ENCODE data around the gene EBNA1BP2. TPM values are rescaled to one million over a fixed set of nuclear protein-coding genes. Genes with fewer than 3 reads are reported as not detected.
A peak's percentile ranks its signal among the peaks of the same experiment; 100 is the strongest.
"Not testable (repeated sequence)": the region's sequence is repeated elsewhere in the genome, so short reads cannot be mapped to it uniquely, and the experiment has no call there.

Gene EBNA1BP2
- total RNA-seq, 1 donor from 2014 or later = 28.9 TPM

DNA sequence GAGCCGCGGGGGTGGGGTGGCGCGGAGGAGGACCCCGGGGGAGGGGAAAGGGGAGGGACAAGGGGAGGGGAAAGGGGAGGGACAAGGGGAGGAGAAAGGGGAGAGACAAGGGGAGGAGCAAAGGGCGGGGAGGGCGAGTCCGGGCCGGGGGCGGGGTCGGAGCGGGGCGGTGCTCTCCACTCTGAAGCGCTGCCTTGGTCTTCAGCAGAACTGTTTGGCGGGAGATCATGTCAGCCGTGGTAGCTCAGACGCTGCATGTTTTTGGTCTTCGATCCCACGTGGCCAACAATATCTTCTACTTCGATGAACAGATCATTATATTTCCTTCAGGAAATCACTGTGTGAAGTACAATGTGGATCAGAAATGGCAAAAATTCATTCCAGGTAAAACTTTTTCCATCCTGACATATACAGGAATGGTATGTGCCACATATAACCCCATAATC is 460 bp upstream of the EBNA1BP2 start:
- peak; percentile 95 for DNase-seq

DNA sequence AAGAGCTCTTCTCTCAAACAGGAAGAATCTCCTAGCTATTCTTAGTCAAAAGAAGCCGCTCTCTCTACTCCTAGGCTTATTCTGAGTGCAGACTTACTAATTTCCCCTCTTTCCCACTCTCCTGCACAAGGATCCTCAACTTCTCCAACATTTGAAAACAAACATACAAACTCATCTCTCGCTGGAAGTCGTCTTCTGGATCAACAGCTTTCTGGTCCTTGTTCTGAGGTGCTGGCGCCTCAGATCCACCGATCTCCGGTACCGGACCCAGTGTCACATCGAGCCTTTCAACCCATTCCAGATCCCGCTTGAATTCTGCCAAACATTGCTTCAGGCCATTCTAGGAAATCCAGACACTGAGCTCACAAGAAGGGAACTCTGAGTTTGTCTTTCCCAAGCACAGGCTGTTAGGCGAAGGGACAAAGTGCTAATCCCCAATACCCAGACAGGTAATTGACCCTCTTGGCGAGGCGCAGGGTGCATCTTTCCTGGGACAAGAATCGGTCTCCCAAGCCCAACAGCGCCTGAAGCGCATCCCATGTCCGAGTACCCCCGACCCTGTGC is 696 bp downstream of the EBNA1BP2 start:
- DNase-seq = no peak

DNA sequence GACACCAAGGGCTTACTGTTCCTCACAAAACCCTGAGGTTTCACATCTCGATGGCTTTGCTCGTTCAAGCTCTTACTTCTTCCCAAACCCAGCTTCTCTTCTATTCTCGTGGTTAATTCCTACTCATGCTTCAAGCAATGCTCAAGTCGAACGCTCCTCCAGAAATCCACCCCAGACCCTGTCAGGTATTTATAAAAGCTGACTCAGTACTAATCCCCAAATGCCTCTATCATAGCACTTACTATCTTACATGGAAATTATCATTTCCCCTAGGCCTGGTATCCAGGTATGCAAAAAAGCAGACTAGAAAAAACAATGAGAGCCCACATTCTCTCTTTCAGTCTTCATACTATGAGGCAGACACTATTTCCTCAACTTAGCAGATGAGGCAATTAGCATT is 6.3 kb downstream of the EBNA1BP2 start:
- DNase-seq = no peak

DNA sequence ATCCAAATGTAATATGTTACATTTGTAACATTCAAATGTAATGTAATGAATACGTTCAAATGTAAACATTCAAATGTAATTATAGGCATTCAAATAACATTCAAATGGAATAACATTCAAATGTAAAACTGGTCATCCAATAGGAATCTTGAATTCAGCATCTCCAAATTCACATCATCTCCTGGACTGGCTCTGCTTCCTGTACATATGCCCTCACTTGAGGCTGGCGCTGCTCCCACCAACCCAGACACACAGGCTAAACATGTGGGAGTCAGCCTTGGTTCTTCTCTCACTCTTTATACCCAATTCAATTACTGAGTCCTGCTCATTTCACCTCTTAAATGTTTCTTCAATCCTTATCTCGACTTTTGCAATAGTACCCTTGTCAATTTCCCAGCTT is 6.9 kb downstream of the EBNA1BP2 start:
- DNase-seq = no peak

DNA sequence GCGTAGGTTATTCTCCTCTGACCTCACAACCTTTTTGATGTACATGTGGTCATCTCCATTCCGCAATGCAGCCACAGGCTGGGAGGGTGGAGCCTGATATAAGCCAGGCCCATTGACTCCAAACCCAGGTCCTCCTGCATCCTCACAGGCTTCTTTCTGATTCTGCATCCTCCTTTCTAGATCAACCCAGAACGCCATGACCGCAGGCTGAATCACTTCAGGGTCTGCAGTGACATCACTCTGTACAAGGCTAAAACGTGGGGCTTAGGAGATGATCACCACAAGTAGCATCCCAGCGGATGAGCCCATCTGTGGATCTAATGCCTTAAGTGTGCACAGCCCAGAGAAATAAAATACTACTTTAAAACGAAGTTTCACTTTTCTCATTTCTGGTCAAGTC is 16.1 kb downstream of the EBNA1BP2 start:
- DNase-seq = no peak

DNA sequence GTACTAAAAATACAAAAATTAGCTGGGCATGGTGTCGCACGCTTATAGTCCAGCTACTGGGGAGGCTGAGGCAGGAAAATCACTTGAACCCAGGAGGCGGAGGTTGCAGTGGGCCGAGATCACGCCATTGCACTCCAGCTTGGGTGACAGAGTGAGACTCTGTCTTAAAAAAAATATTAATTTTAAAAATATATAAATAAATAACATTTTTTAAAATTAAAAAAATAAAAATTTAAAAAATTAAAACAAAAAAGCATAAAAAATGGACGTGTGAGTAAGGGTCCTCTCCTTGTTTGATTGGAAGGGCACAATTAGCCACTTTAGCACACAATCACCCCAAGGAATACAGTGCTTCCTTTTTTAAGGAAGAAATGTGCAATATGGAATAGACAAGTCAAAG is 18.6 kb downstream of the EBNA1BP2 start:
- DNase-seq = no peak

DNA sequence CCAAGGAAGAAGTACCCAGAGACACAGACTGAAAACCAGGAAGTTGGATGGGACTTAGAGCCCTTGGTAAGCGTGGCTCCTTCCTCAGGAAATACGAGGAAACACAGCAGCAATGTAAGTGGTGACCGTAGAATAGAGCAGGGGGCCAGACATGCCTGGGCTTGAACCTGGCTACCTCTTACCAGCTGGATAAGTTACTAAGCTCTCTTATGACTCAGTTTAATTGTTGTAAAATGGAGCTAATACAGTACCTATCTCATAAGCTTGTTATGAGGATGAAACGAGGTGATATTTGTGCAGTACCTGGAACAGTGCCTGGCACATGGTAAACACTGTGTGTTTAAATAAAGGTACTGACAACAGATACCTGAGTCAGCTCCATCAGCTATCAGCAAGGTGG is 19.2 kb downstream of the EBNA1BP2 start:
- no peak for DNase-seq

DNA sequence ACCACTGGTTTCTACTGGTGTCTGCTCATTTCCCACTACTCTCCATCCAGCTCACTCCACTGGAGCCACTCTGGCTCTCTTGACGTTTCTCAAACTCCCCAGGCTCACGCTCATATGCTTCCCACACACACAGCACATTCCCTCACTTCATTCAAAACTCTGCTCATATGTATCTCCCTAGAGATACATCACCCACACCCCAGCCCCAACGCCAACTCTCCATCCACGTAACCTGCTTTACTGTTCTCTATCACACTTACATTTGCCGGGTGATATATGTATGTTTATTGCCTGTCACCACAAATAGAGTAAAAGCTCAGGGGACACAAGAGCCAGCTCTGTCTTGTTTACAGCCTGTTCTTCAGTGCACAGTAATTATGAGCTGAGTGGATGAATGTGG is 22.2 kb downstream of the EBNA1BP2 start:
- DNase-seq = no peak

DNA sequence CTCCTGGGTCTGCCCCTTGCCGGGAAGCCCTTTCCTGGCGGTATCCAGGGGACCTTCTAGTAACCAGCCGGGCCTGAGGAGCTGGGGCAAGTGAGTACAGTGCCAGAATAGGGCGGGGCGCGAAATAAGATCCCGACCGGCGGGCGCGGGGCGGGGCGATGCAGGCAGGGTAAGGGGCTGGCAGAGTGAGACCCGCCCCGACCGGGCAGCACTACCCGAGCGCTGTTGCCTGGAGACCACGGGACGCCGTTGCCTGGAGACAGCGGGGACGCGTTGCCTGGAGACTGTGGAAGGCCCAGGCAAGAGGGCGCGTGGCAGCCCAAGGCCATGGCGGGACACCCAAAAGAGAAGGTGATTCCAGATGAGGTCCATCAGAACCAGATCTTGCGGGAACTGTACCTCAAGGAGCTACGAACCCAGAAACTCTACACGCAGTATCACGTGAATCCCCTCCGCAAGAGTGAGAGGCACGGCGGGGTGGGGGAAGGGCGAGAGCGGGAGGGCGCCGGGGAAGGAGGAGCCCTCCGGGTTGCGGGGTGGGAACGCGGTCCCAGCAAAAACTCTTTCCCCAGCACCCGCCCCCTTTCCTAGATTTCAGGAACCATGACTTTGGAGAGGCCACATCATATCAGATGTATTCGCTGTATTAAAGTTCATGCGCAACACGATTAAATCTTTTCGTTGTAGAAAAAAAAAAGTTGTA is 24.3 kb downstream of the EBNA1BP2 start:
- peak; percentile 92 for DNase-seq

DNA sequence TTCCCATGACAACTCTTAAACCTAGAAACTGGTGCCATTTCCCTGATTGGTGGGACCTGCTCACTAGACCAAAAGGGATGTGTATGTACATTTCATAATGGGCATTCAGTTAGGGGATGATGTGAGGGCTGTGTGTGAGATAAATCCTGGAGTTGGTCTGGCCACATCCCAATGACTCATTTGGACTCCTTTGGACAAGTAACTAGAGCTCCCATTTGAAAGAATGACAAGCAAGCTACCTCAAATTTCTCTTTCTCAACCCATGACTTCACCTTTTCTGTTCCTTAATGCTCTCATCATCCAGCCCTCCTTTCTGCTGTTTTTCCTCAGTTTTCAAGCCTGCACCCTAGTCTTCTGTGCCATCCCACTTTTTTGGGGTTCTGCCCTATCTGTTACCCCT is 27.9 kb downstream of the EBNA1BP2 start:
- no peak for DNase-seq

DNA sequence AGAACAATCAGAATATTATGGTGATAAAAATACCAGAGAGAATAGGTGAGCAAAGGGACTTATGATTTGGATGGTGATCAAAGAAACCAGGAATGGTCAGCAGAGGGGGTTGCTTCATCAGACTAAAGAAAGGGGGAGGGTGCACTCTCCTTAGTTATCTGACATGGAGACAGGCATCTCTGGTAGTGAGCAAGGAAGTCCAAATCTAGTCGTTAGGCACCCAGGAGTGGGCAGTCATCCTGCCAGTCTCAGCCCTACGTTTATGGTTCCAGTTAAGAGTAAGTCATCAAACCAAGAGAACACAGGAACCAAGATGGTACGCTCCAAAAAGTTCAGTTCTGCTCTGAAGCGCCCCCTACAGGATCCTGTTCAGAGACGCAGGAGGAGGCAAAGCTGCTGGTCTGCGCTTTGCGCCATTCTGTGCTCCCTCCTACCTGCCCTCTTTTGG is 28.6 kb downstream of the EBNA1BP2 start:
- DNase-seq = no peak

DNA sequence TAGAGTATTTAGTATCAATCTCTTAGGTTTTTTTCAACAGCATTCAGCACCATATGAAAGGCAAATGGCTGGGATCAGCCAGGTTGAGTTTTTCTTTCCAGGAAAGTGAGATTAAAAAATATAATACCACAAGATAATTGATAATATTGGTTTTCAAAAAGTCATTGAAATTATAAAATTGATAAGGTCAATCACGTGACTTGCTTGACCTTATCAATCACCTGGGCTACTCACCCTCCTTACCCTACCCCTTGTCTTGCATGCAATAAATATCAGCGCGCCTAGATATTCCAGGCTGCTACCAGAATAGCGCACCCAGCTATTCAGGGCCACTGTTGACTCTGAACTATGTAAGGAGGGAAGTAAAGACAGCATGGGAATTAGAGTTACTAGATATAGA is 31.5 kb downstream of the EBNA1BP2 start:
- DNase-seq = no peak

DNA sequence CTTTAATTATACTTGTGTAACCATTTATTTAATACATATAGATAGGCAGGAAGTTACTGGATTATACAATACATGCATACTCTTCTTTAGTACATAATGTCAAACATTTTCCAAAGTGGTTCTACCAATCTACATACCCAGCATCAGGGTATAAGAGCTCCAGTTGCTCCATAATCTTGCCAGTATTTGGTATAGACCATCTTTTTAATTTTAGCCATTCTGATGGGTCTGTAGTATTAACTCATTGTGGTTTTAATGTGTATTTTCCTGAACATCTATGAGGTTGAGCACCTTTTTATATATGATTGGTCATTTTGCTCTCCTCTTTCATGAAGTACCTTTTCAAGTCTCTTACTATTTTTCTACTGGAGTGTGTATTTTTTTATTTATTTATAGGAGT is 32.1 kb downstream of the EBNA1BP2 start:
- DNase-seq = no peak

DNA sequence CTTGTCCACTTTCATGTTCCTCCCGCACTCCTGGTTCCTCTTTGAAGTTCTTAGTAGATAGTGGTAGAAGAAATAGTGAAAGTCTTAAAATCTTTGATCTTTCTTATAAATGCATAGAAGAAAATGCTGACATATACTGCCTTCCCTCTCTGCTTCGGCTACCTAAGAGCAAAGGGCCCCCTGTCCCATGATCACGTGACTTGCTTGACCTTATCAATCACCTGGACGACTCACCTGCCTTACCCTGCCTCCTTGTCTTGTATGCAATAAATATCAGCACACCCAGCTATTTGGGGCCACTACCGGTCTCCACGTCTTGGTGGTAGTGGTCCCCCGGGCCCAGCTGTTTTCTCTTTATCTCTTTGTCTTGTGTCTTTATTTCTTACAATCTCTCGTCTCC is 32.8 kb downstream of the EBNA1BP2 start:
- DNase-seq = not testable (repeated sequence)

DNA sequence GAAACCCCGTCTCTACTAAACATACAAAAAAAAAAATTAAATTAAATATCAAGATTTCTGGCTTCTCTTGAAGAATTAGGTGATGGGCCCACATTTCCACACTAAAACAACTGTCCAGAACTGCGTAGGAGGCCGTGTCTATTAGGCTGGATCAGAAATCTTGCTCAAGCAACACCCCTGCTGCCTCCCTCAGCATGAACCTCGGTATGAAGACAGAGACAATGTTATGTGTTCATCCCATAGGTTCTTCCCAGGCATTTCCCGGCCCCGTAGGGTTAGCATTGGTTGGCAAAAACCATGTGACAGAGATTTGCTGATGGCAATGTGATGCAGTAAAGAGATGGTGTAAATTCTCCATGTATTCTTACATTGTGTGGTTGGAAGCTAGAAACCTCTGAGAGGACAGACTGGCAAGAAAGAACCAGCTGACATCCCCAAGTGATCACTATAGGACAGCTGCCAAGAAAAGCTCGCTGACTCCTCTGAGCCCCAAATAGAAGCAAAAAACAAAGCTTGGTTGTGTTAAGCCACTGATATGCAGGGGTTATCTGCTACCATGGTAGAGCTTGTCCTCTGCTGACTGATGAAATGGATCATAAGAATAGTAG is 34.5 kb downstream of the EBNA1BP2 start:
- peak; percentile 64 for DNase-seq

DNA sequence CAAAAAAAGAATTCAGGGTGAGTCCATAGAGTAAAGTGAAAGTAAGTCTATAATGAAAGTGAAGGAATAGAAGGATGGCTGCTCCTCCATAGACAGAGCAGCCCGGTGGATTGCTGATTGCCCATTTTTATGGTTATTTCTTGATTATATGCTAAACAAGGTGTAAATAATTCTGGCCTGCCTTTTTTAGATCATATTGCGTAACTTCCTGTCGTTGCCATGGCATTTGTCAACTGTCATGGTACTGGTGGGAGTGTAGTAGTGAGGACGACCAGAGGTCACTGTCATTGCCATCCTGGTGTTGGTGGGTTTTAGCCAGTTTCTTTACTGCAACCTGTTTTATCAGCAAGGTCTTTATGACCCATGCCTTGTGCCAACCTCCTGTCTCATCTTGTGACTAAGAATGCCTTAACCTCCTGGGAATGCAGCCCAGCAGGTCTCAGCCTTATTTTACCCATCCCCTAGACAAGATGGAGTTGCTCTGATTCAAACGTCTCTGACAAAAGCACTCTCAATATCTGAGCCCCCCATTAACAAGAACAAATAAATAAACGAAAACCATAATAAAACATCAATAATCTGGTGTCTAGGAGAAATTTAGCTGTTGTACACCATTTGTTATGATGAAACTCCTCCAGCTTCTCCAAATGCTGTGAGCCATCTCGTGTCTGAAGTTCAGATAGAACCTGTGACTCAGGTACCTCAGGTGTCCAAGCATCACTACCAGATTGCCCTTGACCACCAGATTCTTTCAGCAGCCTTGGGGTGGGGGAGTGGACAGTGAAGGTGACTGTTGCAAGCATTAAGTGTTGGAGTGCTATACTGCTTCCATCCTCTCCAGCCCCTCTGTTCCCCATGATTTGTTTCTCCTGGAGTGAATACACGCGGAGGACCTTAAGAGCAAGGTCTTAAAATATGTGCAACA is 36.0 kb downstream of the EBNA1BP2 start:
- DNase-seq = no peak

DNA sequence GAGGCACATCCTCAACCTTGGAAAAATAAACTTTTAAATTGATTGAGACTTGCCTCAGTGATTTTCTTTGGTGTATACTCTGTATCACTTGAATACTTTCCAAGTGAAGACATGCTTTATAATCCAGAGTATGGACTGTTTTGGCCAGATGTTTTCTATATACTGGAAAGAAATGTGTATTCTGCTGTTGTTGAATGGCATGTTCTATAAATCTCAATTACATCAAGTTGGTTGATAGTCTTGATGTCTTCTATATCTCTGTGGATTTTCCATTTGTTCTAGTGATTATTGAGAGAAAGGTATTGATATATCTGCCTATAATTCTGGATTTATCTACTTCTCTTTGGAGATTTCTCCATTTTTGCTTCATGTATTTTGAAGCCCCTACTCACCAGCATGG is 37.5 kb downstream of the EBNA1BP2 start:
- DNase-seq = no peak

DNA sequence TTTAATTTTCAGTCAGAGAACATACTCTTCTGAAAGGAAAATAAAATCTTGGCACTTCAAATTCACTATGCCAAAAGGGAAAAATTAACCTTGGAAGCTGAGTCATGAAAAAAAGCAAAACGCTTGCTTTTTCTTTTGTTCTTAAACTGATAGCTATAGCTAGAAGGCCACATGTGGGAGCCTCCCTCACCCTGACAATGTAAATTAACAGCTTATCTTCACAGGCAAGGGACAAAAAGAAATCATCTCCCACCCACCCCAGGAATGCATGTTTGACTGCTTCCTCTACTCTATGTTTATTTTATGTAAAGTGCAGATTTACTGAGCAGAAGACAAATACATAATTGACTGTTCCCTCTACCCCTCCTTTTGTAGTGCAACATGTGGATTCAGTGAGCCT is 38.0 kb downstream of the EBNA1BP2 start:
- no peak for DNase-seq

DNA sequence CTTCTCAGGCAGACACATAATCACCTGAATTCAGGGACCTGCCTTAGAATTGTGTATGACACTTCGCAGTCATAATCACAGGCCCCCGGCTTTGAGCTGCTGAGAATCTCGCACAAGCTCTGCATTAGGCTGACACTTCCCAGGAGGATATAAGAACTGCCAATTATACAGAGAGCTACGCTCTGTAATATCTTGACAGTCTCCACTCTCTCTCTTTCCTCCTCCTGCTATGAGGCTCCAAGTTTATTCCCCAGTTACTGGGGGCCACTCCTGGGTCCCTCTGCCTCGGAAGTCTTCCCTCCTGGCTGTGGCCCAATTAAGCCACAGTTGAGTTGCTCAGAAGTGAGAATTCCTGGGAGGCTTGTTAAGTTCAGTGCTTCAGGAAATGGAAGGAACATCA is 42.7 kb downstream of the EBNA1BP2 start:
- DNase-seq = no peak

DNA sequence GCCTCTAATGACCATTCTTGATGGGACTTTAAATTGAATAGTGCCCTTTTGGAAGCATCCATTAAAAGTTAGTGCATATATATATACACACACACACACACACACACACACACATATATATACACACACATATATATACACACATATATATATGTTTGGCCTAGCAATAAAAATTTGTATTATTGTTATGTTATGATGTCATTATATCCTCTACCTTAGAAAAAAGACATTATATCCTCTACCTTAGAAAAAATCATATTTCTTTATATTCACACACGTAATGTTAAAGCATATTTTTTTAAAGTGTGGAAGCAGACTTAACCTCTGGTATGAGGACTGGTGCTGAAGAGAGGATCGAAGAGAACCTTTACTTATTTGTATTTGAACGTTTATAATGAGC is 43.3 kb downstream of the EBNA1BP2 start:
- DNase-seq = no peak

DNA sequence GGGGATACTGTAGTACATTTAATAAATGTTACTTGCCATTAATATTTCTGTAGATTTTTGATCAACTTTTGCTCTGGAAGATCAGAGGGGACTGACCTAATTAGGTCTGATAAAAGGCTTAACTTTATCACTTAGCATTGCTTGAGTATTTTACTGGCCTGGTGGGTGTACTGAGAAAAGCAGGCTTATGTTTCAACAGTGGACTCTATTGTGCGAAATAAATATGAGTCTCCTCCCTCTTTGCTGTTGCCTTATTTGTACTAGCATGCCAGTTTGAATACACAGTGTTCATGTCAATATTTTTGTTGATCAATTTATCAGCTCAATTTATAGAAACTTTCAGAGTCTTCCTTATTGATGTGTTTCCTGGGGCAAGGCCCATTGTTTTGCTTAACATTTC is 49.1 kb downstream of the EBNA1BP2 start:
- DNase-seq = no peak

DNA sequence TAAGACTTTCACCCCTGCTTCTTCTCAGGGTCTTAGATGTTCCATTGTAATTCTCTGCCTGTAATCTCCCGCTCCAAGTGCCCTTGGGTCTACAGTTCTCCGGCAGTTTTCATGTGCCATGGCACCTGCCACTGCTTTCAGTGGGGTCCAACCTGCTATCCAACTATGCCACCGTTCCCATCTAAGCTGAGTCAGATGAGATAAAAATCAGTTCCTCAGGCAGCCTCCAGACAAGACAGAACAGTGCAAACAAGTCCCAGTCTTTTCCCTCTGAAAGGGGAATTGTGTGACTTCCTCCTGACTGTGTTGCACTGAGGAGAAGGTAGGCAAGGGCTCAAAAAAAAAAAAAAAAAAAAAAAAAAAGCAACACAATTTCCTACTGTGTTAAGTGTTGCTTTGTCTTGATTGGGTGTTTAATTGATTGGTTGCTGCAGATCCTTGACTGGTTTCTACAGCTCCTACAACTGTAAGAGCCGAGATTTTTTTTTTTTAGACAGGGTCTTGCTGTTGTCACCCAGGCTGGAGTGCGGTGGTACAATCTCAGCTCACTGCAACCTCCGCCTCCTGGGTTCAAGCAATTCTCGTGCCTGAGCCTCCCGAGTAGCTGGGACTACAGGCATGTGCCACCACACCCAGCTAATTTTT is 50.7 kb downstream of the EBNA1BP2 start:
- no peak for DNase-seq

Data from tongue (tissue), 2 donors.